ENCODE data around the gene TNRC6C. TPM values are rescaled to one million over a fixed set of nuclear protein-coding genes. Genes with fewer than 3 reads are reported as not detected.
"Not testable (repeated sequence)": the region's sequence is repeated elsewhere in the genome, so short reads cannot be mapped to it uniquely, and the experiment has no call there.

TNRC6C gene
- total RNA-seq, 2 donors from 2014 or later, result 8.9 to 9.0 TPM

GRCh38 chr17:78138204-78139060, 179.9 kb downstream of the TNRC6C start:
- no peak for DNase-seq
- intact Hi-C loops (cut with DNase I), result no loop called here
- peak overlapping the region in 1 of 2 donors; percentile 46 for H3K9ac ChIP-seq (ENCODE audit: low read depth in 2 of 2, low read length in 2 of 2)
- H3K4me3 ChIP-seq, result no peak overlapping the region
- TF ChIP-seq, protein P1, sequence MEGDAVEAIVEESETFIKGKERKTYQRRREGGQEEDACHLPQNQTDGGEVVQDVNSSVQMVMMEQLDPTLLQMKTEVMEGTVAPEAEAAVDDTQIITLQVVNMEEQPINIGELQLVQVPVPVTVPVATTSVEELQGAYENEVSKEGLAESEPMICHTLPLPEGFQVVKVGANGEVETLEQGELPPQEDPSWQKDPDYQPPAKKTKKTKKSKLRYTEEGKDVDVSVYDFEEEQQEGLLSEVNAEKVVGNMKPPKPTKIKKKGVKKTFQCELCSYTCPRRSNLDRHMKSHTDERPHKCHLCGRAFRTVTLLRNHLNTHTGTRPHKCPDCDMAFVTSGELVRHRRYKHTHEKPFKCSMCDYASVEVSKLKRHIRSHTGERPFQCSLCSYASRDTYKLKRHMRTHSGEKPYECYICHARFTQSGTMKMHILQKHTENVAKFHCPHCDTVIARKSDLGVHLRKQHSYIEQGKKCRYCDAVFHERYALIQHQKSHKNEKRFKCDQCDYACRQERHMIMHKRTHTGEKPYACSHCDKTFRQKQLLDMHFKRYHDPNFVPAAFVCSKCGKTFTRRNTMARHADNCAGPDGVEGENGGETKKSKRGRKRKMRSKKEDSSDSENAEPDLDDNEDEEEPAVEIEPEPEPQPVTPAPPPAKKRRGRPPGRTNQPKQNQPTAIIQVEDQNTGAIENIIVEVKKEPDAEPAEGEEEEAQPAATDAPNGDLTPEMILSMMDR (IDR thresholded peaks at IDR 0.05), result no peak
- no peaks in the 10 kb centered on the region for H3K36me3 ChIP-seq
- no peaks in the 10 kb centered on the region for H3K27me3 ChIP-seq
- no peaks in the 10 kb centered on the region for H3K9me3 ChIP-seq
- peaks cover 23% of the 10 kb centered on the region for H3K4me1 ChIP-seq
- peak overlapping the region; percentile 3 for H3K27ac ChIP-seq

DNA sequence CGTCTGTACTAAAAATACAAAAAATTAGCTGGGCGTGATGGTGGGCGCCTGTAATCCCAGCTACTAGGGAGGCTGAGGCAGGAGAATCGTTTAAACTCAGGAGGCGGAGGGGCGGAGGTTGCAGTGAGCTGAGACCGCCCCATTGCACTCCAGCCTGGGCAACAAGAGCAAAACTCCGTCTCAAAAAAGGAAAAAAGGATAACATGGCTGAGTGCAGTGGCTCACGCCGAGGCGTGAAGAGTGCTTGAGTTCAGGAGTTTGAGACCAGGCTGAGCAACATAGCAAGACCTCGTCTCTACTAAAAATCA, 181.3 kb downstream of the TNRC6C start:
- peak overlapping the region; percentile 57 for H3K27ac ChIP-seq
- H3K36me3 ChIP-seq; H3K27me3 ChIP-seq; intact Hi-C loops (cut with DNase I); H3K9me3 ChIP-seq; H3K4me3 ChIP-seq; DNase-seq: not testable (repeated sequence)
- peaks cover 36% of the 10 kb centered on the region for H3K4me1 ChIP-seq
- peak overlapping the region in 1 of 2 donors; percentile 26 for H3K9ac ChIP-seq (ENCODE audit: low read depth in 2 of 2, low read length in 2 of 2)

GRCh38 chr17:78140169-78141051, 181.9 kb downstream of the TNRC6C start:
- H3K27me3 ChIP-seq, result no peaks in the 10 kb centered on the region
- peak; percentile 99 for DNase-seq
- H3K27ac ChIP-seq, result peak overlapping the region; percentile 57
- peak overlapping the region; percentile 20 for H3K4me3 ChIP-seq
- peak overlapping the region; percentile 26 to 65 for H3K9ac ChIP-seq (ENCODE audit: low read depth in 2 of 2, low read length in 2 of 2)
- no peaks in the 10 kb centered on the region for H3K36me3 ChIP-seq
- TF ChIP-seq, protein P1 (IDR thresholded peaks at IDR 0.05), result no peak
- intact Hi-C loops (cut with DNase I), result no loop called here
- H3K4me1 ChIP-seq, result peaks cover 42% of the 10 kb centered on the region
- H3K9me3 ChIP-seq, result no peaks in the 10 kb centered on the region

DNA sequence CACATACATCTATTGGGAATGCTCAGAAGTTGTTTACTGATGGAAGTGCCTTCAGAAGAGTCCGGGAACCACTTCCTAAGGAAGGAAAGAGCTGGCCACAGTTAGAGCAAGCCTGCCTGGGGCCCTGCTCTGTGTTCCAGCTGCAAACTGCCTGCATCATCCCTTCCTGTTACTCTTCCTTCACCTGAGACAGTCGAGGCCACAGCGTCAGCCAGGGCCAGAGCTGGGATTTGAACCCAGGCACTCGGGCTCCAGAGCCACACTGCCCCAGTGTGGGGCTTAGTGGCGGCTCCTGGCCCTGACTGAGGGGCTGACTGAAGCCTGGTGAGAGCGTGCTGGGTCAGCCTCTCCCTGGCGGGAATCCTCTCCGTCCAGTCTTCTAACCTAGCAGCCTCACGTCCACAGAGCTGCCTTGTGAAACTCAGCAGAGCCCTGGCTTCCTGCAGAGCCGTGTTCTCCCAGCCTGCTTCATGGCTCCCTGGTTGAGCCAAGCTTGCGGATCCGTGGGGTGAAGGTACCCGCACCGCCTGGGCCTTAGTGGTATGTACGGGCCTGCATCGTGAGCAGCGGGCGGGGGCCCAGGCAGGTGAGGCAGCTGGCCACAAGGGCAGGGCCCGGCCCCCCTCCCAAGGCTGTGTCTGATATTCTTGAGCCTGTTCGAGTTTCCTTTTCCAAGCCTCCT, 183.1 kb downstream of the TNRC6C start:
- no peaks in the 10 kb centered on the region for H3K27me3 ChIP-seq
- H3K9ac ChIP-seq (ENCODE audit: low read depth in 2 of 2, low read length in 2 of 2), result peak overlapping the region in 1 of 2 donors; percentile 34
- TF ChIP-seq, protein P1 (IDR thresholded peaks at IDR 0.05), result no peak
- DNase-seq, result no peak
- H3K9me3 ChIP-seq, result no peaks in the 10 kb centered on the region
- H3K4me1 ChIP-seq, result peaks cover 43% of the 10 kb centered on the region
- intact Hi-C loops (cut with DNase I), result no loop called here
- H3K36me3 ChIP-seq, result no peaks in the 10 kb centered on the region
- H3K27ac ChIP-seq, result peak overlapping the region; percentile 60
- no peak overlapping the region for H3K4me3 ChIP-seq

DNA sequence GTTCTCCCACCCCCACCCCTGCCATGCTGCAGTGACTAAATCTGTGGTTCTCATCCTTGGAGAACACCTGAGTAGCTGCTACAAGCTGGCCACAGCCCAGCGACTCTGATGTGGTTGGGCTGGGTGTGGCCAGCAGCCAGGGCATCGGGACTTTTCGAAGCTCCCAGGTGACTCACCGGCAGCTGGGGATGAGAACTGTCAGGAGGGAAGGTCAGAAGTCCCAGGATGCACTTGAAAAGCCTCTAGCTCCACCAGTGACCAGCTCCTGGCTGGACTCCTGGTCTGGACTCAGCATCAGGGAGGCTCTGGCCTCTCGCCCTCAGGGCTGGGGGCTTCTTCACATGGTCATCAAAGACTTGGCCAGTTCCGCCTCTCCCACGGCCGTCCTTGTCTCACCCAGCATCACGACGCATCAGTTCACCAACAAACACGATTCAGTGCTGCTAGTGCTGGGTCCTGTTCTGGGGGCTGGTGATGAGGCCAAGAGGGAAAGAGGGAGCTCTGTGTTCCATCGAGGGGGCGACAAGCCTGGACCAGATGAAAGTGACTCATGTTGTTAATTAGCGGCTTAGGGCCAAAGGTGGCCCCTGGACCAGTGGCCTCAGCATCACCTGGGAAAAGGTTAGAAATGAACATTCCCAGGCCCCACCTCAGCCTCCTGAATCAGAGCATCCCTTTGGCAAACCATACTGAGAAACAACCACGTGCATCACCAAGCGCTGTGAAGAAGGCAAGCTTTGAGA, 183.8 kb downstream of the TNRC6C start:
- Histone ChIP-seq H3K36me3 (no peaks in the 10 kb centered on the region), H3K4me3 (no peak overlapping the region), H3K27ac (peak overlapping the region; percentile 60), H3K9ac (ENCODE audit: low read depth in 2 of 2, low read length in 2 of 2) (no peak overlapping the region), H3K4me1 (peaks cover 40% of the 10 kb centered on the region), H3K9me3 (no peaks in the 10 kb centered on the region), H3K27me3 (no peaks in the 10 kb centered on the region)
- intact Hi-C loops (cut with DNase I), result no loop called here
- TF ChIP-seq, protein P1 (IDR thresholded peaks at IDR 0.05), result no peak
- peak; percentile 86 for DNase-seq
